ENCODE measurements around the gene IMPG1. TPM values are rescaled to one million over a fixed set of nuclear protein-coding genes. Genes with fewer than 3 reads are reported as not detected.
A peak's percentile ranks its signal among the peaks of the same experiment; 100 is the strongest.
"Not testable (repeated sequence)": the region's sequence is repeated elsewhere in the genome, so short reads cannot be mapped to it uniquely, and the experiment has no call there.

IMPG1 gene
- polyA plus RNA-seq, 5 donors = 0.77 to 2.3 (median 1.3) TPM

- DNase-seq = no peak
Measured at GRCh38 chr6:75947935-75948334, 124.5 kb downstream of the IMPG1 start.

- no peak for DNase-seq
Measured at GRCh38 chr6:75946146-75946831, 126.2 kb downstream of the IMPG1 start.

GRCh38 chr6:75943381-75943780, 129.1 kb downstream of the IMPG1 start:
- no peak for DNase-seq

- DNase-seq = no peak
Measured at GRCh38 chr6:75941509-75941908, 131.0 kb downstream of the IMPG1 start.

- DNase-seq = no peak
Measured at GRCh38 chr6:75940564-75940963, 131.9 kb downstream of the IMPG1 start.

GRCh38 chr6:75937846-75938245, 134.6 kb downstream of the IMPG1 start:
- no peak for DNase-seq

GRCh38 chr6:75936682-75937081, 135.8 kb downstream of the IMPG1 start:
- DNase-seq = no peak

GRCh38 chr6:75935473-75935793, 137.0 kb downstream of the IMPG1 start:
- no peak for DNase-seq

GRCh38 chr6:75934643-75935472, 137.6 kb downstream of the IMPG1 start:
- DNase-seq = peak; percentile 71 to 77

- DNase-seq = peak in 1 of 2 donors; percentile 50
Measured at GRCh38 chr6:75933387-75933975, 139.0 kb downstream of the IMPG1 start.

GRCh38 chr6:75932067-75932466, 140.4 kb downstream of the IMPG1 start:
- DNase-seq = no peak

- no peak for DNase-seq
Measured at GRCh38 chr6:75931011-75931680, 141.3 kb downstream of the IMPG1 start.

GRCh38 chr6:75926293-75927168, 145.9 kb downstream of the IMPG1 start:
- no peak for DNase-seq

- no peak for DNase-seq
Measured at GRCh38 chr6:75922226-75922625, 150.2 kb downstream of the IMPG1 start.

- DNase-seq = no peak
Measured at GRCh38 chr6:75913040-75913439, 159.4 kb downstream of the IMPG1 start.

GRCh38 chr6:75907444-75907843, 165.0 kb downstream of the IMPG1 start:
- DNase-seq = no peak

GRCh38 chr6:75906871-75907270, 165.6 kb downstream of the IMPG1 start:
- DNase-seq = no peak

GRCh38 chr6:75905129-75905528, 167.3 kb downstream of the IMPG1 start:
- DNase-seq = not testable (repeated sequence)

- DNase-seq = not testable (repeated sequence)
Measured at GRCh38 chr6:75900216-75900615, 172.2 kb downstream of the IMPG1 start.

GRCh38 chr6:75896526-75896925, 175.9 kb downstream of the IMPG1 start:
- DNase-seq = no peak

- DNase-seq = no peak
Measured at GRCh38 chr6:75893776-75894152, 178.7 kb downstream of the IMPG1 start.
